ENCODE results near the gene NCLN.

DNA sequence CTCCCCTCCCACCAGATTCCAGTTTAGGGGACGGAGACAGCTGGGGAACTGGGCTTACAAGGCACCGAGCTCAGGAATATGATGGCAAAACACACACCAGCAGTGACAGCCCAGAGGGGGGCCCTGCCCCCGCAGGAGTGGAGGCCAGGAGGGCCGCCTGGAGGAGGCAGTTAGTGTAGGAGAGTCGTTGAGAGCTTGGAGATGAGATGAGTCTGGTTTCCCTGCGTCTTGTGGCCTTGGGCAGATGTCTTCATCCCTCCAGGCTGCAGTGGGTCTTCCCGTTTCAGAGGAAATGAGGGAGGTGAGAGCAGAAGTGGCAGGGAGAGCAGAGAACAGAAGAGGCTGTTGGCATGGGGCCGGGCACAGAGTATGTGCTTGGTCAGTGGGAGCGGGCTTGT, 43.6 kb downstream of the NCLN start:
- no peak for TF ChIP-seq CEBPB (IDR thresholded peaks at IDR 0.05)
- no peak for TF ChIP-seq ZBTB7A (IDR thresholded peaks at IDR 0.05; ENCODE audit: low read depth)
- TF ChIP-seq EGR1 (IDR thresholded peaks at IDR 0.05): no peak
- no peak for TF ChIP-seq FOXM1 (IDR thresholded peaks at IDR 0.05; ENCODE audit: borderline replicate concordance, low read depth)

All from Ishikawa (cell line).